Globus pallidus (tissue), 1 donor: ENCODE results near the gene CCT7.
"Not testable (repeated sequence)": the region's sequence is repeated elsewhere in the genome, so short reads cannot be mapped to it uniquely, and the experiment has no call there.

ENCODE experiments used
- DNase-seq: peaks from one replicate; pipeline ENCODE4 v3.0.0-alpha.2; 2015; ENCODE audit warnings: low spot score

CCT7 gene

GRCh38 chr2:73255907-73256617 is 22.0 kb downstream of the CCT7 start:
- DNase-seq, result no peak

- DNase-seq, result no peak
Observed at GRCh38 chr2:73256618-73256922, 22.5 kb downstream of the CCT7 start.

GRCh38 chr2:73257021-73257420 is 22.9 kb downstream of the CCT7 start:
- no peak for DNase-seq

- DNase-seq, result no peak
Observed at GRCh38 chr2:73257425-73258125, 23.5 kb downstream of the CCT7 start.

GRCh38 chr2:73258186-73258912 is 24.2 kb downstream of the CCT7 start:
- no peak for DNase-seq

GRCh38 chr2:73258913-73259215 is 24.8 kb downstream of the CCT7 start:
- DNase-seq, result no peak

- no peak for DNase-seq
Observed at GRCh38 chr2:73259276-73259675, 25.2 kb downstream of the CCT7 start.

- DNase-seq, result no peak
Observed at GRCh38 chr2:73259704-73260337, 25.7 kb downstream of the CCT7 start.

GRCh38 chr2:73260338-73260984 is 26.4 kb downstream of the CCT7 start:
- DNase-seq, result peak; percentile 22

GRCh38 chr2:73262108-73262651 is 28.1 kb downstream of the CCT7 start:
- no peak for DNase-seq

- not testable (repeated sequence) for DNase-seq
Observed at GRCh38 chr2:73262691-73263429, 28.8 kb downstream of the CCT7 start.

- DNase-seq, result no peak
Observed at GRCh38 chr2:73263540-73264331, 29.6 kb downstream of the CCT7 start.

GRCh38 chr2:73264332-73264606 is 30.2 kb downstream of the CCT7 start:
- DNase-seq, result no peak

- DNase-seq, result no peak
Observed at GRCh38 chr2:73264783-73265182, 30.7 kb downstream of the CCT7 start.

- DNase-seq, result no peak
Observed at GRCh38 chr2:73265298-73266060, 31.4 kb downstream of the CCT7 start.

- DNase-seq, result no peak
Observed at GRCh38 chr2:73266061-73266901, 32.2 kb downstream of the CCT7 start.

GRCh38 chr2:73267008-73267407 is 32.9 kb downstream of the CCT7 start:
- no peak for DNase-seq

GRCh38 chr2:73268366-73268829 is 34.3 kb downstream of the CCT7 start:
- DNase-seq, result no peak
